Stimulated activated CD4-positive, alpha-beta T cell treated with anti-CD3 and anti-CD28 coated beads, Interleukin-12 subunit alpha, Interleukin-12 subunit beta, amount 100 ng/mL, for 24 hours (primary cell): Measurements from ENCODE around the gene ZBP1.

Experiments used
- DNase-seq, 2 experiments: peaks; one replicate each; pipeline ENCODE4 v3.0.0-alpha.2; 2020; ENCODE audit warnings: low read depth in 2 of 2

The ZBP1 gene

GRCh38 chr20:57586370-57586793, 33.8 kb downstream of the ZBP1 start:
- no peak for DNase-seq

GRCh38 chr20:57585466-57586213, 34.6 kb downstream of the ZBP1 start:
- no peak for DNase-seq

GRCh38 chr20:57584768-57585461, 35.3 kb downstream of the ZBP1 start:
- no peak for DNase-seq

GRCh38 chr20:57583289-57584257, 36.7 kb downstream of the ZBP1 start:
- no peak for DNase-seq

- no peak for DNase-seq
Measured at GRCh38 chr20:57582432-57583288, 37.6 kb downstream of the ZBP1 start.

GRCh38 chr20:57582029-57582378, 38.2 kb downstream of the ZBP1 start:
- DNase-seq: no peak

- DNase-seq: no peak
Measured at GRCh38 chr20:57581202-57582028, 38.8 kb downstream of the ZBP1 start.

GRCh38 chr20:57580478-57581201, 39.6 kb downstream of the ZBP1 start:
- no peak for DNase-seq

GRCh38 chr20:57579898-57580447, 40.3 kb downstream of the ZBP1 start:
- DNase-seq: no peak

- DNase-seq: no peak
Measured at GRCh38 chr20:57579331-57579897, 40.8 kb downstream of the ZBP1 start.

GRCh38 chr20:57578476-57579165, 41.6 kb downstream of the ZBP1 start:
- DNase-seq: no peak

GRCh38 chr20:57577679-57578475, 42.3 kb downstream of the ZBP1 start:
- no peak for DNase-seq

GRCh38 chr20:57576617-57577550, 43.3 kb downstream of the ZBP1 start:
- no peak for DNase-seq

- no peak for DNase-seq
Measured at GRCh38 chr20:57576002-57576401, 44.2 kb downstream of the ZBP1 start.

- DNase-seq: no peak
Measured at GRCh38 chr20:57574954-57575353, 45.3 kb downstream of the ZBP1 start.

- no peak for DNase-seq
Measured at GRCh38 chr20:57573894-57574293, 46.3 kb downstream of the ZBP1 start.
